CD4-positive, alpha-beta T cell treated with Interleukin-21 for 1 hour (primary cell): ENCODE data around the gene PAGE3.

Experiments
- DNase-seq: peaks from one replicate; pipeline ENCODE4 v3.0.0-alpha.2; 2020

The PAGE3 gene

GRCh38 chrX:55264816-55265215 lies at the start of gene PAGE3:
Gene PAGE3 (minus strand): TSS chrX:55264916. CDS start chrX:55263903, 1,013 bp downstream.
- no peak for DNase-seq

GRCh38 chrX:55312655-55313054 lies 47.9 kb upstream of the PAGE3 start:
- no peak for DNase-seq

- no peak for DNase-seq
Measured at GRCh38 chrX:55290963-55291362, 26.2 kb upstream of the PAGE3 start.

- DNase-seq: no peak
Measured at GRCh38 chrX:55279832-55280231, 15.1 kb upstream of the PAGE3 start.

GRCh38 chrX:55260806-55261205 lies 3.9 kb downstream of the PAGE3 start:
- no peak for DNase-seq

- no peak for DNase-seq
Measured at GRCh38 chrX:55253528-55253927, 11.2 kb downstream of the PAGE3 start.

- no peak for DNase-seq
Measured at GRCh38 chrX:55240788-55241340, 23.9 kb downstream of the PAGE3 start.

- peak; percentile 4 for DNase-seq
Measured at GRCh38 chrX:55220119-55220794, 44.5 kb downstream of the PAGE3 start, which contains the start of gene PAGE5. Gene PAGE5 (plus strand): TSS chrX:55220346. CDS start chrX:55221383, 1,037 bp downstream.

- no peak for DNase-seq
Measured at GRCh38 chrX:55213381-55213780, 51.3 kb downstream of the PAGE3 start.

- no peak for DNase-seq
Measured at GRCh38 chrX:55210931-55211677, 53.6 kb downstream of the PAGE3 start.
